ENCODE data around the gene PSME1. TPM values are rescaled to one million over a fixed set of nuclear protein-coding genes. Genes with fewer than 3 reads are reported as not detected.

PSME1 gene
- total and polyA plus RNA-seq, 2 of the 13 experiments (the other 11 are each of a cell fraction or from before 2014, with no cell fraction given) = 159 to 608 TPM

DNA sequence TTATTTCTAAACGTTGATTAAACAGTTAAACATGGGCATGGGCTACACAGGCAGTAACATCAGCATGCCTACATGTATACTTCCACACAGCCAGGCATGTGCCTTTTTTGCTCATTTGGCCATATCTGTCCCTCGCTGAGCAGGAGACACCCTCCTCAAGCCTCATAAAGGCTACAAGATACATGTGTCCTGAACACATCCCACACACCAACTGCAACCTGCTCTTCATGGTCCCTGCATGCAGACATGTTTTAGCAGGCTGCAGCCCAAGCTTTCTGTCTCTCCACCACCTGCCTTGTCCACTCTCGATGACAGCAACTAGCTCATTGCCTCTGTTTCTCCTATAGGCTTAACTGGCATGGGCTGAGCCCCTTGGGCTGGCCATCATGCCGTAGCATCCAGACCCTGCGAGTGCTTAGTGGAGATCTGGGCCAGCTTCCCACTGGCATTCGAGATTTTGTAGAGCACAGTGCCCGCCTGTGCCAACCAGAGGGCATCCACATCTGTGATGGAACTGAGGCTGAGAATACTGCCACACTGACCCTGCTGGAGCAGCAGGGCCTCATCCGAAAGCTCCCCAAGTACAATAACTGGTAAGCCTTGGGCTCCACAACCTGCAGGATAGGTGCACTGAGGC lies 39.3 kb upstream of the PSME1 start (continued):
- TF ChIP-seq MTA3 (CRISPR knock-in tag; IDR thresholded peaks at IDR 0.05) = peak; percentile 75; the same call in 1 of the 2 replicates
- no peak for TF ChIP-seq NCOA2 (CRISPR knock-in tag; IDR thresholded peaks at IDR 0.05)
- TF ChIP-seq, protein P1, sequence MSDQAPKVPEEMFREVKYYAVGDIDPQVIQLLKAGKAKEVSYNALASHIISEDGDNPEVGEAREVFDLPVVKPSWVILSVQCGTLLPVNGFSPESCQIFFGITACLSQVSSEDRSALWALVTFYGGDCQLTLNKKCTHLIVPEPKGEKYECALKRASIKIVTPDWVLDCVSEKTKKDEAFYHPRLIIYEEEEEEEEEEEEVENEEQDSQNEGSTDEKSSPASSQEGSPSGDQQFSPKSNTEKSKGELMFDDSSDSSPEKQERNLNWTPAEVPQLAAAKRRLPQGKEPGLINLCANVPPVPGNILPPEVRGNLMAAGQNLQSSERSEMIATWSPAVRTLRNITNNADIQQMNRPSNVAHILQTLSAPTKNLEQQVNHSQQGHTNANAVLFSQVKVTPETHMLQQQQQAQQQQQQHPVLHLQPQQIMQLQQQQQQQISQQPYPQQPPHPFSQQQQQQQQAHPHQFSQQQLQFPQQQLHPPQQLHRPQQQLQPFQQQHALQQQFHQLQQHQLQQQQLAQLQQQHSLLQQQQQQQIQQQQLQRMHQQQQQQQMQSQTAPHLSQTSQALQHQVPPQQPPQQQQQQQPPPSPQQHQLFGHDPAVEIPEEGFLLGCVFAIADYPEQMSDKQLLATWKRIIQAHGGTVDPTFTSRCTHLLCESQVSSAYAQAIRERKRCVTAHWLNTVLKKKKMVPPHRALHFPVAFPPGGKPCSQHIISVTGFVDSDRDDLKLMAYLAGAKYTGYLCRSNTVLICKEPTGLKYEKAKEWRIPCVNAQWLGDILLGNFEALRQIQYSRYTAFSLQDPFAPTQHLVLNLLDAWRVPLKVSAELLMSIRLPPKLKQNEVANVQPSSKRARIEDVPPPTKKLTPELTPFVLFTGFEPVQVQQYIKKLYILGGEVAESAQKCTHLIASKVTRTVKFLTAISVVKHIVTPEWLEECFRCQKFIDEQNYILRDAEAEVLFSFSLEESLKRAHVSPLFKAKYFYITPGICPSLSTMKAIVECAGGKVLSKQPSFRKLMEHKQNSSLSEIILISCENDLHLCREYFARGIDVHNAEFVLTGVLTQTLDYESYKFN (CRISPR knock-in tag; conservative IDR thresholded peaks at IDR 0.05) = no peak
- TF ChIP-seq KLF12 (CRISPR knock-in tag; IDR thresholded peaks at IDR 0.05; ENCODE audit: borderline replicate concordance) = no peak
- no peak for TF ChIP-seq NR2F6 (IDR thresholded peaks at IDR 0.05)
- no peak for TF ChIP-seq NR2F6 (CRISPR knock-in tag; IDR thresholded peaks at IDR 0.05)
- no peak for TF ChIP-seq CBFB (CRISPR knock-in tag; IDR thresholded peaks at IDR 0.05)
- TF ChIP-seq ERF (CRISPR knock-in tag; IDR thresholded peaks at IDR 0.05) = peak; percentile 8; the same call in 1 of the 2 replicates
- TF ChIP-seq ZNF318 (CRISPR knock-in tag; IDR thresholded peaks at IDR 0.05) = 0 out of 2 replicates have a peak, but pooled peaks have one; percentile 58
- TF ChIP-seq KLF6 (CRISPR knock-in tag; IDR thresholded peaks at IDR 0.05) = no peak
- no peak for TF ChIP-seq SOX6 (IDR thresholded peaks at IDR 0.05)
- peak; percentile 42; the same call in 1 of the 2 replicates for TF ChIP-seq SOX6 (CRISPR knock-in tag; IDR thresholded peaks at IDR 0.05)
- TF ChIP-seq NR0B2 (CRISPR knock-in tag; IDR thresholded peaks at IDR 0.05) = peak; percentile 92
- TF ChIP-seq SETDB1 (CRISPR knock-in tag; IDR thresholded peaks at IDR 0.05; ENCODE audit: borderline replicate concordance) = no peak
- no peak for TF ChIP-seq ZNF513 (CRISPR knock-in tag; conservative IDR thresholded peaks at IDR 0.05)
- TF ChIP-seq ZNF691 (CRISPR knock-in tag; IDR thresholded peaks at IDR 0.05; ENCODE audit: borderline replicate concordance, low read depth) = no peak

Measured in HepG2 (cell line).